HL-60 (cell line): ENCODE data around the gene ZNF800.

ENCODE experiments used
- DNase-seq, 2 experiments: peaks; one replicate each; pipeline ENCODE4 v3.0.0-alpha.2; 2010 to 2020; ENCODE audit warnings: low read depth in 1 of 2, low spot score in 1 of 2
- H3K27ac ChIP-seq: fragments of 250-450 bp; sonication (Bioruptor Pico); replicated peaks from 2 replicates; pipeline ENCODE4 v1.5.1; 2020; ENCODE audit warnings: mild to moderate bottlenecking, moderate library complexity
- H3K27me3 ChIP-seq: fragments of 250-450 bp; sonication (Bioruptor Pico); 2 replicates; pipeline ENCODE4 v1.5.1; 2021; ENCODE audit warnings: mild to moderate bottlenecking, moderate library complexity; ENCODE audit not compliant: insufficient read depth, poor library complexity, severe bottlenecking
- H3K4me3 ChIP-seq: replicated peaks from 2 replicates; pipeline ENCODE4 v1.5.1; 2011; ENCODE audit warnings: mild to moderate bottlenecking, control low read depth, low read length; ENCODE audit not compliant: insufficient read depth
- GABPA ChIP-seq: IDR thresholded peaks from 2 replicates; pipeline ENCODE4 v1.6.1; 2012; ENCODE audit warnings: low read depth
- POLR2AphosphoS5 ChIP-seq: IDR thresholded peaks from 2 replicates; pipeline ENCODE4 v1.6.1; 2012; ENCODE audit warnings: low read depth
- SPI1 ChIP-seq: IDR thresholded peaks from 2 replicates; pipeline ENCODE4 v1.6.1; 2012; ENCODE audit warnings: low read depth, mild to moderate bottlenecking, borderline replicate concordance
- TF ChIP-seq, protein P1 (sequence below): IDR thresholded peaks from one replicate; pipeline ENCODE4 v1.5.1; 2011; ENCODE audit warnings: low read length, control low read depth, inconsistent platforms; ENCODE audit not compliant: insufficient read depth
- TF ChIP-seq, protein P2 (sequence below): IDR thresholded peaks from 2 replicates; pipeline ENCODE4 v1.6.1; 2012; ENCODE audit warnings: low read depth; ENCODE audit not compliant: insufficient replicate concordance

The ZNF800 gene

DNA sequence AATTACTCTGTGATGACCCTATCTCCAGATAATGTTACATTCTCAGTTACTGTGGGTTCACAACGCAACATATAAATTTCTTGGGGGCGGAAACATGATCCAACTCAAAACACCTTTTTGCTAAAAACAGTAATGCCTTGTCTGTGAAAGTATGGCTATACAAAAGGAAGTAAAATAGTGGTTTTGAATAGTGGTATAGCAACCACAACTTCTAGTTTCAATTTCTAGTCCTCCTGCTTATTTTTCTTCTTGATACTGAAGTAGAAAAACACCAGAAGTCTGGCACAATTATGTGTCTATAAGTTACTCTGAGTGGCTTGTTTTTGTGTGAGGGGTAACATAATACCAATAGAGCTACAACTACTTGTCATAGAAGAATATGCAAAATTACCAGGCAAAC, 21.5 kb upstream of the ZNF800 start:
- DNase-seq: no peak
- H3K27ac ChIP-seq: no peak overlapping the region
- H3K27me3 ChIP-seq: no peaks in the 10 kb centered on the region
- H3K4me3 ChIP-seq: no peak overlapping the region
- TF ChIP-seq, protein P1, sequence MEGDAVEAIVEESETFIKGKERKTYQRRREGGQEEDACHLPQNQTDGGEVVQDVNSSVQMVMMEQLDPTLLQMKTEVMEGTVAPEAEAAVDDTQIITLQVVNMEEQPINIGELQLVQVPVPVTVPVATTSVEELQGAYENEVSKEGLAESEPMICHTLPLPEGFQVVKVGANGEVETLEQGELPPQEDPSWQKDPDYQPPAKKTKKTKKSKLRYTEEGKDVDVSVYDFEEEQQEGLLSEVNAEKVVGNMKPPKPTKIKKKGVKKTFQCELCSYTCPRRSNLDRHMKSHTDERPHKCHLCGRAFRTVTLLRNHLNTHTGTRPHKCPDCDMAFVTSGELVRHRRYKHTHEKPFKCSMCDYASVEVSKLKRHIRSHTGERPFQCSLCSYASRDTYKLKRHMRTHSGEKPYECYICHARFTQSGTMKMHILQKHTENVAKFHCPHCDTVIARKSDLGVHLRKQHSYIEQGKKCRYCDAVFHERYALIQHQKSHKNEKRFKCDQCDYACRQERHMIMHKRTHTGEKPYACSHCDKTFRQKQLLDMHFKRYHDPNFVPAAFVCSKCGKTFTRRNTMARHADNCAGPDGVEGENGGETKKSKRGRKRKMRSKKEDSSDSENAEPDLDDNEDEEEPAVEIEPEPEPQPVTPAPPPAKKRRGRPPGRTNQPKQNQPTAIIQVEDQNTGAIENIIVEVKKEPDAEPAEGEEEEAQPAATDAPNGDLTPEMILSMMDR: no peak
- TF ChIP-seq, protein P2, sequence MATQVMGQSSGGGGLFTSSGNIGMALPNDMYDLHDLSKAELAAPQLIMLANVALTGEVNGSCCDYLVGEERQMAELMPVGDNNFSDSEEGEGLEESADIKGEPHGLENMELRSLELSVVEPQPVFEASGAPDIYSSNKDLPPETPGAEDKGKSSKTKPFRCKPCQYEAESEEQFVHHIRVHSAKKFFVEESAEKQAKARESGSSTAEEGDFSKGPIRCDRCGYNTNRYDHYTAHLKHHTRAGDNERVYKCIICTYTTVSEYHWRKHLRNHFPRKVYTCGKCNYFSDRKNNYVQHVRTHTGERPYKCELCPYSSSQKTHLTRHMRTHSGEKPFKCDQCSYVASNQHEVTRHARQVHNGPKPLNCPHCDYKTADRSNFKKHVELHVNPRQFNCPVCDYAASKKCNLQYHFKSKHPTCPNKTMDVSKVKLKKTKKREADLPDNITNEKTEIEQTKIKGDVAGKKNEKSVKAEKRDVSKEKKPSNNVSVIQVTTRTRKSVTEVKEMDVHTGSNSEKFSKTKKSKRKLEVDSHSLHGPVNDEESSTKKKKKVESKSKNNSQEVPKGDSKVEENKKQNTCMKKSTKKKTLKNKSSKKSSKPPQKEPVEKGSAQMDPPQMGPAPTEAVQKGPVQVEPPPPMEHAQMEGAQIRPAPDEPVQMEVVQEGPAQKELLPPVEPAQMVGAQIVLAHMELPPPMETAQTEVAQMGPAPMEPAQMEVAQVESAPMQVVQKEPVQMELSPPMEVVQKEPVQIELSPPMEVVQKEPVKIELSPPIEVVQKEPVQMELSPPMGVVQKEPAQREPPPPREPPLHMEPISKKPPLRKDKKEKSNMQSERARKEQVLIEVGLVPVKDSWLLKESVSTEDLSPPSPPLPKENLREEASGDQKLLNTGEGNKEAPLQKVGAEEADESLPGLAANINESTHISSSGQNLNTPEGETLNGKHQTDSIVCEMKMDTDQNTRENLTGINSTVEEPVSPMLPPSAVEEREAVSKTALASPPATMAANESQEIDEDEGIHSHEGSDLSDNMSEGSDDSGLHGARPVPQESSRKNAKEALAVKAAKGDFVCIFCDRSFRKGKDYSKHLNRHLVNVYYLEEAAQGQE: no peak
- TF ChIP-seq GABPA (no peak), SPI1 (no peak), POLR2AphosphoS5 (no peak)

DNA sequence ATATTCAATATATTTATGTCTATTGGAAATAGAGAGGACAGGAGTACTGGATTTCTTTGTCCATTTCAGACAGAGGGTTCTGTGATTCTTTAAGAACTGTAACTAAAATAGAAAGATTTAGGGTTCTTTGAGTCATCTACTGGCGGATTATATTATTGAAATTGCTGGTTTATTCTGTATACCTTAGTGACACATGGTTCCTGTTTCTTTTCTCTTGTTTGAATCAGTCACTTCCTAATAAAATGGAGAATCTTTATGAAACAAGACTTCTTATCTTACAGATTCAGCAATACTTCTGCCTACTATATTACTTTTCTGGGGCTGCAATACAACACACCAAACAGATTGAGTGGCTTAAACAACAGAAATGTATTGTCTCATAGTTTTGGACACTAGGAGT, 20.8 kb upstream of the ZNF800 start:
- Histone ChIP-seq H3K27me3 (no peaks in the 10 kb centered on the region), H3K27ac (no peak overlapping the region), H3K4me3 (no peak overlapping the region)
- TF ChIP-seq, protein P2: no peak
- TF ChIP-seq, protein P1: no peak
- TF ChIP-seq GABPA (no peak), POLR2AphosphoS5 (no peak), SPI1 (no peak)
- no peak for DNase-seq

DNA sequence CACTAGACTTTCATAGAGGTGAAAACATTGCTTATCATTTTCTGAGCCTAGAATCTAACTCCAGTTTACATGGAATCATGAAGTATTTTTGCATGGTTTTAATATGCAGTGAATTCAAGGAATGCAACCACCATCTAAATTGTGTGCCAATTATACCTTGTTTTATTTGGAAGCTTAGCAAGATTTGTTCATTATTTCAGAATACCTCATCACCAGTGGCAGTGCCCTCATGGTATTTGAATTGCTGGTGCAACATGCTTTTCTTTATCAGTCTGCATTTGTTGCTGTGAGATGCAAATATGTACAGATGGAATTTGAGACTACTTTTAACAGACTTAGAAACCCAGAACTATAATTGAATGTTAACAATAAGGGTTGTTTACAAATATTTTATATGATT, 18.7 kb upstream of the ZNF800 start:
- no peak for DNase-seq
- TF ChIP-seq GABPA (no peak), POLR2AphosphoS5 (no peak), SPI1 (no peak)
- TF ChIP-seq, protein P1: no peak
- TF ChIP-seq, protein P2: no peak
- Histone ChIP-seq H3K4me3 (no peak overlapping the region), H3K27me3 (no peaks in the 10 kb centered on the region), H3K27ac (no peak overlapping the region)
